H9 (cell line): Measurements from ENCODE around the gene NCDN. TPM values are rescaled to one million over a fixed set of nuclear protein-coding genes. Genes with fewer than 3 reads are reported as not detected.

Experiments used
- DNase-seq: peaks from one replicate; pipeline ENCODE4 v3.0.0-alpha.2; 2017
- H2AFZ ChIP-seq: one replicate; pipeline ENCODE4 v1.6.1; 2013; ENCODE audit warnings: mild to moderate bottlenecking, low read length, control low read depth, moderate library complexity
- H2AK5ac ChIP-seq: 2 replicates; pipeline ENCODE4 v1.6.1; 2013; ENCODE audit warnings: low read length, control low read depth, mixed read lengths; ENCODE audit not compliant: insufficient read length
- H2BK120ac ChIP-seq: one replicate; pipeline ENCODE4 v1.6.1; 2013; ENCODE audit warnings: low read depth, mild to moderate bottlenecking, low read length, control low read depth, inconsistent platforms; ENCODE audit not compliant: poor library complexity, severe bottlenecking
- H2BK12ac ChIP-seq: 2 replicates; pipeline ENCODE4 v1.6.1; 2013; ENCODE audit warnings: low read length, control low read depth, mixed read lengths, low read depth; ENCODE audit not compliant: insufficient read length
- H2BK15ac ChIP-seq: 2 replicates; pipeline ENCODE4 v1.6.1; 2013; ENCODE audit warnings: low read depth, low read length, control low read depth
- H2BK20ac ChIP-seq: one replicate; pipeline ENCODE4 v1.6.1; 2013; ENCODE audit warnings: low read depth, mild to moderate bottlenecking, low read length, control low read depth, inconsistent platforms; ENCODE audit not compliant: poor library complexity, severe bottlenecking
- H2BK5ac ChIP-seq: 2 replicates; pipeline ENCODE4 v1.6.1; 2013; ENCODE audit warnings: low read length, control low read depth, mixed read lengths; ENCODE audit not compliant: insufficient read length
- H3K14ac ChIP-seq: 2 replicates; pipeline ENCODE4 v1.6.1; 2013; ENCODE audit warnings: low read length, control low read depth; ENCODE audit not compliant: insufficient read depth
- H3K18ac ChIP-seq: 2 replicates; pipeline ENCODE4 v1.6.1; 2013; ENCODE audit warnings: low read depth, mild to moderate bottlenecking, mixed read lengths, low read length, control low read depth; ENCODE audit not compliant: insufficient read length
- H3K23ac ChIP-seq: 2 replicates; pipeline ENCODE4 v1.6.1; 2013; ENCODE audit warnings: low read length, control low read depth, mixed read lengths, low read depth; ENCODE audit not compliant: insufficient read length
- H3K23me2 ChIP-seq: 2 replicates; pipeline ENCODE4 v1.6.1; 2013; ENCODE audit warnings: low read depth, mild to moderate bottlenecking, mixed read lengths, low read length, control low read depth; ENCODE audit not compliant: insufficient read length, poor library complexity, severe bottlenecking
- H3K27ac ChIP-seq: 2 replicates; pipeline ENCODE4 v1.5.1; 2013; ENCODE audit warnings: low read length, control low read depth, mixed read lengths, low read depth; ENCODE audit not compliant: insufficient read length
- H3K27me3 ChIP-seq: 2 replicates; pipeline ENCODE4 v1.6.1; 2013; ENCODE audit warnings: low read length, control low read depth, inconsistent platforms; ENCODE audit not compliant: insufficient read depth
- H3K4ac ChIP-seq: 2 replicates; pipeline ENCODE4 v1.6.1; 2013; ENCODE audit warnings: low read depth, mild to moderate bottlenecking, control low read depth, inconsistent platforms, low read length, moderate library complexity
- H3K4me1 ChIP-seq: 2 replicates; pipeline ENCODE4 v1.6.1; 2013; ENCODE audit warnings: low read length, control low read depth, inconsistent platforms; ENCODE audit not compliant: insufficient read depth
- H3K4me2 ChIP-seq: 2 replicates; pipeline ENCODE4 v1.6.1; 2013; ENCODE audit warnings: low read length, control low read depth, mixed read lengths; ENCODE audit not compliant: insufficient read length, insufficient read depth
- H3K56ac ChIP-seq: 2 replicates; pipeline ENCODE4 v1.6.1; 2013; ENCODE audit warnings: low read depth, mild to moderate bottlenecking, mixed read lengths, low read length, control low read depth; ENCODE audit not compliant: insufficient read length
- H3K79me1 ChIP-seq: 2 replicates; pipeline ENCODE4 v1.6.1; 2013; ENCODE audit warnings: low read depth, mild to moderate bottlenecking, moderate library complexity, low read length, control low read depth, inconsistent platforms; ENCODE audit not compliant: insufficient read depth, poor library complexity, severe bottlenecking
- H3K79me2 ChIP-seq: 2 replicates; pipeline ENCODE4 v1.6.1; 2013; ENCODE audit warnings: low read length, control low read depth, inconsistent platforms; ENCODE audit not compliant: insufficient read depth
- H3K9ac ChIP-seq: 2 replicates; pipeline ENCODE4 v1.6.1; 2013; ENCODE audit warnings: low read length, control low read depth, mixed read lengths; ENCODE audit not compliant: insufficient read length; ENCODE audit errors: extremely low read depth
- H3K9me3 ChIP-seq: one replicate; pipeline ENCODE4 v1.6.1; 2013; ENCODE audit warnings: low read depth, low read length, inconsistent platforms; ENCODE audit not compliant: control insufficient read depth
- H3T11ph ChIP-seq: one replicate; pipeline ENCODE4 v1.6.1; 2013; ENCODE audit warnings: mild to moderate bottlenecking, low read length, control low read depth, inconsistent platforms
- H4K20me1 ChIP-seq: one replicate; pipeline ENCODE4 v1.6.1; 2013; ENCODE audit not compliant: control insufficient read depth, insufficient read length, insufficient read depth
- H4K5ac ChIP-seq: 2 replicates; pipeline ENCODE4 v1.6.1; 2013; ENCODE audit warnings: low read depth, mild to moderate bottlenecking, mixed read lengths, low read length, control low read depth; ENCODE audit not compliant: insufficient read length
- H4K8ac ChIP-seq: replicated peaks from 2 replicates; pipeline ENCODE4 v1.6.1; 2013; ENCODE audit warnings: low read length, control low read depth, mixed read lengths, low read depth; ENCODE audit not compliant: insufficient read length
- H4K91ac ChIP-seq: 2 replicates; pipeline ENCODE4 v1.6.1; 2013; ENCODE audit warnings: low read depth, mild to moderate bottlenecking, moderate library complexity, mixed read lengths, low read length, control low read depth; ENCODE audit not compliant: insufficient read length
- H3K27ac Mint-ChIP-seq, 3 experiments: 2 replicates in 2 of 3; 3 replicates in 1 of 3; pipeline ENCODE4 v1.8.0; 2020 to 2021; ENCODE audit warnings: mixed read lengths in 3 of 3, mild to moderate bottlenecking in 1 of 3, moderate library complexity in 1 of 3
- H3K27me3 Mint-ChIP-seq: 2 replicates; pipeline ENCODE4 v1.8.0; 2021; ENCODE audit warnings: low read depth, mild to moderate bottlenecking, moderate library complexity, mixed read lengths
- H3K36me3 Mint-ChIP-seq, 3 experiments: 2 replicates in 2 of 3; 3 replicates in 1 of 3; pipeline ENCODE4 v1.8.0; 2020 to 2021; ENCODE audit warnings: low read depth in 3 of 3, mixed read lengths in 3 of 3; ENCODE audit not compliant: insufficient read depth in 1 of 3
- H3K4me1 Mint-ChIP-seq, 2 experiments: 2 replicates each; pipeline ENCODE4 v1.8.0; 2020; ENCODE audit warnings: mixed read lengths in 2 of 2
- H3K4me3 Mint-ChIP-seq, 2 experiments: 2 replicates in 1 of 2; 3 replicates in 1 of 2; pipeline ENCODE4 v1.8.0; 2020 to 2021; ENCODE audit warnings: mild to moderate bottlenecking in 2 of 2, mixed read lengths in 2 of 2, moderate library complexity in 1 of 2
- H3K9me3 Mint-ChIP-seq, 2 experiments: 2 replicates in 1 of 2; 3 replicates in 1 of 2; pipeline ENCODE4 v1.8.0; 2020; ENCODE audit warnings: mild to moderate bottlenecking in 2 of 2, mixed read lengths in 2 of 2, moderate library complexity in 1 of 2
- CTCF ChIP-seq: fragments of 200-600 bp; sonication (generic); conservative IDR thresholded peaks from 3 replicates; pipeline ENCODE4 v1.8.0; 2021; ENCODE audit warnings: antibody characterized with exemption, mild to moderate bottlenecking
- WGBS: extraction: QIAGEN DNeasy Blood & Tissue Kit; methylation state at CpG from one replicate; pipeline ENCODE4 v1.1.7; 2013; ENCODE audit warnings: missing lambda C conversion rate, low lambda C conversion rate, mixed read lengths; ENCODE audit not compliant: insufficient read length; ENCODE audit errors: extremely low coverage; 5-methylcytosine and 5-hydroxymethylcytosine counted together
- total RNA-seq: library from RNA; stranded (reverse); gene quantifications from 2 replicates; pipeline ENCODE4 v1.2.1, GENCODE V29; 2021

Gene NCDN
- total RNA-seq, 1 experiment from 2014 or later = 44.2 TPM

- Histone ChIP-seq H3K23me2 (peaks cover 9% of the 10 kb centered on the region), H2BK15ac (no peak overlapping the region), H4K91ac (no peak overlapping the region), H3K18ac (no peak overlapping the region), H3K4me1 (0 out of 2 replicates have a peak, but pooled peaks cover 2% of the 10 kb centered on the region), H2AK5ac (no peak overlapping the region), H3K9ac (no peak overlapping the region), H3K27me3 (peaks cover 56% of the 10 kb centered on the region), H3K4ac (no peak overlapping the region), H3K79me1 (no peaks in the 10 kb centered on the region), H2BK20ac (no peak overlapping the region), H3K27ac (no peak overlapping the region), H3K56ac (no peak overlapping the region), H3K23ac (no peak overlapping the region), H4K20me1 (no peaks in the 10 kb centered on the region), H3K79me2 (no peaks in the 10 kb centered on the region), H3T11ph (no peak overlapping the region), H2BK12ac (no peak overlapping the region), H4K8ac (no peak overlapping the region), H2BK120ac (no peak overlapping the region), H2BK5ac (no peak overlapping the region), H2AFZ (no peak overlapping the region), H3K4me2 (no peak overlapping the region), H3K14ac (no peak overlapping the region), H4K5ac (no peak overlapping the region), H3K9me3 (no peaks in the 10 kb centered on the region)
- WGBS = no CpG with 5 or more reads among the region's 8 CpGs
- Mint-ChIP-seq H3K4me1 (peaks cover 19 to 26% of the 10 kb centered on the region in 2 experiments), H3K36me3 (peaks cover 4 to 6% (median 5%) of the 10 kb centered on the region in 3 experiments; a peak in 6 of 7 replicates), H3K4me3 (no peak overlapping the region), H3K27ac (no peak overlapping the region), H3K9me3 (no peaks in the 10 kb centered on the region; a peak in 1 of 5 replicates), H3K27me3 (peaks cover 79% of the 10 kb centered on the region)
- TF ChIP-seq CTCF = no peak
- DNase-seq = no peak
Observed at GRCh38 chr1:35571263-35571662, 13.7 kb downstream of the NCDN start.
